SK-N-SH (cell line): ENCODE results near the gene MISP3. TPM values are rescaled to one million over a fixed set of nuclear protein-coding genes. Genes with fewer than 3 reads are reported as not detected.
A peak's percentile ranks its signal among the peaks of the same experiment; 100 is the strongest.

Experiments
- CTCF ChIA-PET: fragments of 300-600, 350-600 bp; formaldehyde crosslinking; extraction: SDS; loops from one replicate; lab custom pipeline; 2021; lab: Yijun Ruan, JAX
- POLR2A ChIA-PET: fragments of 350-600 bp; sonication (Branson Sonifier 250); formaldehyde crosslinking; extraction: SDS; loops from one replicate; lab custom pipeline; 2020; ENCODE audit warnings: antibody characterized with exemption, inconsistent platforms; lab: Yijun Ruan, JAX
- DNase-seq: peaks from one replicate; pipeline ENCODE4 v3.0.0; 2012
- H2AFZ ChIP-seq: fragments of 200-600 bp; sonication (generic); 2 replicates; pipeline ENCODE4 v1.8.1; 2016; ENCODE audit warnings: antibody characterized with exemption, mild to moderate bottlenecking, low read depth
- H3F3A ChIP-seq: fragments of 200-600 bp; sonication (generic); replicated peaks from 2 replicates; pipeline ENCODE3; 2016; ENCODE audit warnings: antibody characterized with exemption, mild to moderate bottlenecking; ENCODE audit not compliant: insufficient read depth
- H3K27ac ChIP-seq, 2 experiments: fragments of 200-500 bp in 1 of 2; fragments of 200-600 bp in 1 of 2; sonication (Bioruptor generic) in 1 of 2; sonication (generic), shearing (Covaris generic) in 1 of 2; 2 replicates each; pipeline versions ENCODE4 v1.5.1 to v1.6.1; 2014 to 2016; ENCODE audit warnings: low read depth in 2 of 2, inconsistent platforms in 1 of 2, low read length in 1 of 2, mild to moderate bottlenecking in 1 of 2, mixed read lengths in 1 of 2
- H3K27me3 ChIP-seq: fragments of 200-600 bp; sonication (generic), shearing (Covaris generic); 2 replicates; pipeline ENCODE4 v1.6.1; 2016; ENCODE audit warnings: mixed run types; ENCODE audit not compliant: insufficient read depth
- H3K36me3 ChIP-seq, 2 experiments: fragments of 200-500 bp in 1 of 2; fragments of 200-600 bp in 1 of 2; sonication (Bioruptor generic) in 1 of 2; sonication (generic) in 1 of 2; replicated peaks in 1 of 2; 2 replicates each; pipeline versions ENCODE3 to v1.5.1; 2014 to 2016; ENCODE audit warnings: low read length in 1 of 2, mild to moderate bottlenecking in 1 of 2; ENCODE audit not compliant: insufficient read depth in 2 of 2, control insufficient read depth in 1 of 2
- H3K4me1 ChIP-seq, 2 experiments: fragments of 200-500 bp in 1 of 2; fragments of 200-600 bp in 1 of 2; sonication (Bioruptor generic) in 1 of 2; sonication (generic), shearing (Covaris generic) in 1 of 2; 2 replicates each; pipeline versions ENCODE4 v1.5.1 to v1.6.1; 2014 to 2016; ENCODE audit warnings: low read depth in 1 of 2, low read length in 1 of 2, mixed run types in 1 of 2; ENCODE audit not compliant: insufficient read depth in 2 of 2, control insufficient read depth in 1 of 2
- H3K4me2 ChIP-seq: fragments of 200-600 bp; sonication (generic), shearing (Covaris generic); 2 replicates; pipeline ENCODE4 v1.6.1; 2017; ENCODE audit warnings: mixed run types
- H3K4me3 ChIP-seq, 2 experiments: fragments of 200-500 bp in 1 of 2; fragments of 200-600 bp in 1 of 2; sonication (Bioruptor generic) in 1 of 2; sonication (generic), shearing (Covaris generic) in 1 of 2; 2 replicates each; pipeline versions ENCODE4 v1.5.1 to v1.8.1; 2014 to 2016; ENCODE audit warnings: low read depth in 2 of 2, inconsistent platforms in 1 of 2, low read length in 1 of 2, mild to moderate bottlenecking in 1 of 2, mixed read lengths in 1 of 2, moderate library complexity in 1 of 2
- H3K79me2 ChIP-seq: fragments of 200-600 bp; sonication (generic); 2 replicates; pipeline ENCODE4 v1.8.1; 2017; ENCODE audit warnings: mild to moderate bottlenecking; ENCODE audit not compliant: insufficient read depth
- H3K9ac ChIP-seq: fragments of 200-600 bp; sonication (generic); 2 replicates; pipeline ENCODE4 v1.6.1; 2017; ENCODE audit warnings: mixed run types
- H3K9me2 ChIP-seq: fragments of 200-600 bp; sonication (generic); 2 replicates; pipeline ENCODE4 v1.6.1; 2017; ENCODE audit warnings: mixed run types
- H3K9me3 ChIP-seq: fragments of 200-600 bp; sonication (generic); 2 replicates; pipeline ENCODE4 v1.6.1; 2017; ENCODE audit warnings: mixed run types, mild to moderate bottlenecking, moderate library complexity
- H4K20me1 ChIP-seq: fragments of 200-600 bp; sonication (generic); 2 replicates; pipeline ENCODE4 v1.6.1; 2017; ENCODE audit warnings: mild to moderate bottlenecking, mixed run types; ENCODE audit not compliant: insufficient read depth
- CHD2 ChIP-seq: fragments of 150-350 bp; IDR thresholded peaks from 2 replicates; pipeline ENCODE4 v1.6.1; 2018; ENCODE audit warnings: low read length; ENCODE audit not compliant: partially characterized antibody
- CTCF ChIP-seq: fragments of 200-600 bp; sonication (generic); IDR thresholded peaks from 2 replicates; pipeline ENCODE4 v1.6.1; 2017; ENCODE audit warnings: antibody characterized with exemption, mild to moderate bottlenecking, moderate library complexity
- EZH2phosphoT487 ChIP-seq: fragments of 200-600 bp; sonication (generic); IDR thresholded peaks from 2 replicates; pipeline ENCODE4 v1.6.1; 2017; ENCODE audit warnings: low read depth, mixed run types, mild to moderate bottlenecking, antibody characterized with exemption, moderate library complexity, borderline replicate concordance
- FOSL2 ChIP-seq: IDR thresholded peaks from 2 replicates; pipeline ENCODE4 v1.4.0; 2012; ENCODE audit warnings: low read depth, mild to moderate bottlenecking, moderate library complexity, borderline replicate concordance
- FOXM1 ChIP-seq: IDR thresholded peaks from 2 replicates; pipeline ENCODE4 v1.4.0; 2012; ENCODE audit warnings: low read depth, mild to moderate bottlenecking
- GATA2 ChIP-seq: sonication (generic); formaldehyde crosslinking; IDR thresholded peaks from 2 replicates; pipeline ENCODE4 v1.5.0; 2020; ENCODE audit warnings: mild to moderate bottlenecking, missing genetic modification reagents
- JUND ChIP-seq: IDR thresholded peaks from 2 replicates; pipeline ENCODE4 v1.4.0; 2012
- MAX ChIP-seq: IDR thresholded peaks from 2 replicates; pipeline ENCODE4 v1.4.0; 2012; ENCODE audit warnings: low read depth
- MEF2A ChIP-seq: IDR thresholded peaks from 2 replicates; pipeline ENCODE4 v1.4.0; 2012; ENCODE audit warnings: low read depth, borderline replicate concordance
- MXI1 ChIP-seq: IDR thresholded peaks from 2 replicates; pipeline ENCODE4 v1.6.1; 2012; ENCODE audit warnings: mild to moderate bottlenecking, low read depth, low read length, improper control_type of control experiment
- NFIC ChIP-seq: IDR thresholded peaks from 2 replicates; pipeline ENCODE4 v1.4.0; 2012; ENCODE audit warnings: borderline replicate concordance
- NRF1 ChIP-seq: IDR thresholded peaks from 2 replicates; pipeline ENCODE4 v1.6.1; 2012; ENCODE audit warnings: low read depth, mild to moderate bottlenecking, low read length
- POLR2AphosphoS5 ChIP-seq: IDR thresholded peaks from 2 replicates; pipeline ENCODE4 v1.6.1; 2012; ENCODE audit warnings: low read depth, low read length
- RFX5 ChIP-seq: IDR thresholded peaks from 2 replicates; pipeline ENCODE4 v1.6.1; 2012; ENCODE audit warnings: mild to moderate bottlenecking, improper control_type of control experiment, low read length
- SIN3A ChIP-seq: IDR thresholded peaks from 2 replicates; pipeline ENCODE4 v1.6.1; 2012; ENCODE audit warnings: low read depth, mild to moderate bottlenecking, low read length, moderate library complexity, borderline replicate concordance
- SMC3 ChIP-seq: IDR thresholded peaks from 2 replicates; pipeline ENCODE4 v1.6.1; 2012; ENCODE audit warnings: low read depth, low read length, improper control_type of control experiment
- TAF1 ChIP-seq: IDR thresholded peaks from 2 replicates; pipeline ENCODE4 v1.6.1; 2012; ENCODE audit warnings: low read depth, mild to moderate bottlenecking, low read length, moderate library complexity, borderline replicate concordance
- TEAD4 ChIP-seq: IDR thresholded peaks from 2 replicates; pipeline ENCODE4 v1.4.0; 2012; ENCODE audit warnings: mild to moderate bottlenecking, borderline replicate concordance; ENCODE audit not compliant: insufficient read depth
- USF1 ChIP-seq: IDR thresholded peaks from 2 replicates; pipeline ENCODE4 v1.4.0; 2012; ENCODE audit warnings: low read depth, borderline replicate concordance
- ZBTB33 ChIP-seq: IDR thresholded peaks from 2 replicates; pipeline ENCODE4 v1.4.0; 2012; ENCODE audit warnings: low read depth, borderline replicate concordance
- WGBS: methylation state at CpG from one replicate; pipeline ENCODE4 v1.1.6; 2017; ENCODE audit warnings: low lambda C conversion rate; 5-methylcytosine and 5-hydroxymethylcytosine counted together
- polyA plus RNA-seq, 3 experiments: library from polyadenylated mRNA; depleted of rRNA; stranded (reverse); fragments of >200 nt; gene quantifications; 2 replicates each; pipeline ENCODE4 v1.2.3, GENCODE V29; 2012

Gene MISP3
- polyA plus RNA-seq, 1 of the 3 experiments (the other 2 are of a cell fraction): 2.6 TPM

- CTCF ChIA-PET: interaction anchor here (1.1 to 3.0 kb wide), 6 partner anchors 9 to 171 kb away, joined by 3 to 15 read pairs (median 5); partner anchors contain the start of gene MISP3
- no peak overlapping the region for H3K9ac ChIP-seq
- no peak overlapping the region for H3K4me3 ChIP-seq
- H3F3A ChIP-seq: peaks cover 8% of the 10 kb centered on the region
- POLR2A ChIA-PET: no interaction called here
- H3K36me3 ChIP-seq: no peaks in the 10 kb centered on the region
- no peak overlapping the region for H3K27ac ChIP-seq
- H3K9me2 ChIP-seq: no peaks in the 10 kb centered on the region
- WGBS: 70% methylated on average over 4 of the region's 9 CpGs
- no peaks in the 10 kb centered on the region for H3K27me3 ChIP-seq
- no peaks in the 10 kb centered on the region for H3K9me3 ChIP-seq
- no peak for TF ChIP-seq EZH2phosphoT487
- no peak for TF ChIP-seq CHD2
- TF ChIP-seq JUND: no peak
- no peak for TF ChIP-seq GATA2 (CRISPR knock-in tag)
- no peak for TF ChIP-seq SMC3
- TF ChIP-seq FOSL2: no peak
- no peak for TF ChIP-seq MXI1
- TF ChIP-seq USF1: no peak
- TF ChIP-seq TAF1: no peak
- no peak for TF ChIP-seq CTCF
- TF ChIP-seq MEF2A: no peak
- no peak for TF ChIP-seq ZBTB33
- no peak for TF ChIP-seq MAX
- no peak for TF ChIP-seq SIN3A
- no peak for TF ChIP-seq NFIC
- no peak for TF ChIP-seq RFX5
- TF ChIP-seq POLR2AphosphoS5: no peak
- TF ChIP-seq TEAD4: no peak
- TF ChIP-seq NRF1: no peak
- no peak for TF ChIP-seq FOXM1
- no peak overlapping the region for H2AFZ ChIP-seq
- H4K20me1 ChIP-seq: no peaks in the 10 kb centered on the region
- peak; percentile 11 for DNase-seq
- no peak overlapping the region for H3K4me2 ChIP-seq
- H3K4me1 ChIP-seq: no peaks in the 10 kb centered on the region; a peak in 1 of 4 replicates
- H3K79me2 ChIP-seq: no peaks in the 10 kb centered on the region
Measured at GRCh38 chr19:14051980-14052379, 20.6 kb upstream of the MISP3 start.
